ENCODE data around the gene GAD2.
A peak's percentile ranks its signal among the peaks of the same experiment; 100 is the strongest.
"Not testable (repeated sequence)": the region's sequence is repeated elsewhere in the genome, so short reads cannot be mapped to it uniquely, and the experiment has no call there.

GAD2 gene

GRCh38 chr10:26314265-26315013 is 97.9 kb downstream of the GAD2 start:
- no peak for DNase-seq (ENCODE audit: low read depth in 2 of 3, low spot score in 1 of 3)

DNA sequence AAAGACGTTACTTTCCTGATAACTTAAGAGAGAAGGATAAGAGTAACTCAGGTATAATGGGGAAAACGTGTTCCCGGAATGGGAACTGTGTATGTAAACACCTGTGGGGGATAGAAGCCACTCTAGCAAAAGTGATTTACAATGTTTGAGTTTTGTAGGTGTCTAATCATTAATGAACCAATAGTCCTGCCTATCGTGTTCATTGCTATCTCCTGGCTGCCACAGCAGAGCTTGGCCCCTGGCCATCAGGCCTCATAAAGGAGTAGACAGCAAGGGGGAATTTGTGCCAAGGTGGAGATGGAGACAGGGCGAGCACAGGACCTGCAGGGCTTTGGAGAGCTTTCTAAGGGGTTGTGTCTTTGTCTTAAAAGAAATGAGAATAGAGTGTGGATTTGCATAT is 102.1 kb downstream of the GAD2 start:
- DNase-seq (ENCODE audit: low read depth in 2 of 3, low spot score in 1 of 3): no peak

GRCh38 chr10:26323219-26323618 is 106.6 kb downstream of the GAD2 start:
- DNase-seq (ENCODE audit: low read depth in 2 of 3, low spot score in 1 of 3): no peak

DNA sequence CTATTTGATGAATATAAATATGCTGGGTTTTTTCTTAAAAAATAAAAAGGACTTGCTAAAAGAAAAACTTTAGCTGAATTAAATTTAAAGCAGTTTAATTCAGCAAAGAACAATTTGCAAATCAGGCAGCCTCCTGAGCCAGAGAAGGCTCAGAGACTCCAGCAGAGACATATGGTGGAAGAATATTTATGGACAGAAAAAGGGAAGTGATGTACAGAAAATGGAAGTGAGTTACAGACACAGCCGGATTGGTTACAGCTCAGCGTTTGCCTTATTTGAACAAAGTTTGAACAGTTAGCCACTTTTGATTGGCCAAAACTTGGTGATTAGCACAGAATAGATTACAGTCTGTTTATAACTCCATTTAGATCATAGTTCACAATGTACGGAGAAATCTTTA is 110.3 kb downstream of the GAD2 start:
- DNase-seq (ENCODE audit: low read depth in 2 of 3, low spot score in 1 of 3): no peak

DNA sequence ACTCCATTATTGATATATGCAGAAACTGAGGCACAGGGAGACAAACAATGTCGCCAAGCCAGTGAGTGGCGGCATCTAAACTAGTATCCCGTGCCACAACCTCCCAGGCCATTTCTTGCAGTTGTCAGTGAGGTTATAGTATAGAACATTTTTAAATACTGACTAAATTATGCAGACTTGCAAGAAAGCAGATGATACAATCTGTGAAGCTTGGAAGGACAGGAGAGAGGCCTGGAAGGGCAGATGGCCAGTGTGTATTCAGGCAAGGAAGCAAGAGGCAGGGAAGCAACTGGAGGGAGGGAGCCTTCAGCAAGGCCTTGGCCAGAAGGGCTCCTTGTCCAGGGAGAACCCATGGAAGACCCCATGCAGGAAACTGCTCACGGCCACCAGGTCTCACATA is 111.2 kb downstream of the GAD2 start:
- DNase-seq (ENCODE audit: low read depth in 2 of 3, low spot score in 1 of 3): no peak

DNA sequence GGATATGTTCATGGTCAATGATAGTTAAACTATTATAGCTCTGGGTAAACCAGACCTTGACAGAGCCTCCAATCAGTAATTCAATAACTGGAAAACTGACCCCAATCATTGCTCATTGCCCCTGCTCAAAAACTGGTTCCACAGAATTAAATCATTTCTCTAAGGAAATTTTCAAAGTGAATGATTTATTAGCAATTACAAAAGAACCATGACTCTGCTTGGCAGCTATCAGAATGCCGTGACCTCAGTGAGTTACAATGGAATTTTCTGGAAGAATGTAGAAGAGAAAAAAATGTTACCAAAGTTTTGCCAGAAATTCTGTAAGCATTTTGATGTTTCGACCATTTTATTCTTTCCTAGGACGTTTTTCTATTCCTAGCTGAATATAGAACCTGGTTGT is 114.8 kb downstream of the GAD2 start:
- DNase-seq (ENCODE audit: low read depth in 2 of 3, low spot score in 1 of 3): no peak

GRCh38 chr10:26334232-26334931 is 117.8 kb downstream of the GAD2 start:
- DNase-seq (ENCODE audit: low read depth in 2 of 3, low spot score in 1 of 3): no peak

DNA sequence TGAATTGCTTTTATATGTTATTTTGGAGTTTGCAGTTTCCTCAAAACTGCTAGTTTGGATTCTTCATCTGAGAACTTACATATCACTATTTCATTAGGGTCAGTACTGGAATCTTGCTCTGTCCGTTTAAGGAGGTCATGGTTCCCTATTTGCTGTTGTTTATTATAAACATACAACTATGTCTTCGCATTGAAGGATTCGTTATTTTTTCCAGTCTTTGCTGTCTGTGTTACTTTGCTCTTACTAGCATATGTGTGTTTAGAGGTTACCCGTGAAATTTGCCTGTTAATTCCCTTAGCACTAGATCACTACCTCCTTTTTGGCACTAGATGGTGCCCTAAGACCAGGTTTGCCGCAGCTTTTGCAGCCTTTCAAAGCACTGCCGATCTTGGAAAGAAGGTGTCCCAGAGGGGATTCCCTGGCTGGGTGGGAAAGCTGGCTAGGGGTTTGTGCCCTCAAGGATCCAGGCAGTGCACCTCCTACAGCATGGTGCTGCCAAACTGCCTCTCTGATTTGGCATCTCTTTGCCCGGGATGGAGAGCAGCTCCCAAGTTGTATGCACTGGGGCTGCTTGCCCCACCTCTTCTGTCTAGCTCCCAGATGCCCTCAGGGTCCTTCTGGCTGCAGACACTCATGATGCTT is 118.5 kb downstream of the GAD2 start:
- DNase-seq (ENCODE audit: low read depth in 2 of 3, low spot score in 1 of 3): peak; percentile 26 to 57 (median 37)

DNA sequence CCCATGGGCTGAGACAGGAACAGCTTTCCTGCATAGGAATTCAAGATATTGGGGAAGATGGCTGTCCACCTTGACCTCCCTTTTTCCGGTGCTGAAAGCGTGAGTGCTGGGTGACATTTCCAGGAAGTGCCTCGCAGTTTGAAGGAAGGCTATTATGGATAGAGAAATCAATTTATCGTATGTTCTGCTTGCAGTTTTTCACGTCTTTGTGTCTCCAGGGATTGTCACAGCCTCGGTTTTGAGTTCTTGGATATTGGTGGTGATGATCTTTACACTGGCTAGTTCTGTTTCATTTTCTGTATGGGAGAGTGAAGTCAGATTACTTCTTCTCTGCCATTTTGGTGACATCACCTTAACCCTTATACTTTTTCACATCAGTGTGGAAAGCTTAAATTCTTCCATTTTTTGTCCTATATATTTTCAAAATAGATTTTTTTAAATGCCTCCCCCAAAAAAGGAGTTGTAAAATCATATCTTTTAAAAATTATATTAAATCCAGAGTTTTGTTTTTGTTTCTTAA is 119.1 kb downstream of the GAD2 start:
- no peak for DNase-seq (ENCODE audit: low read depth in 2 of 3, low spot score in 1 of 3)

GRCh38 chr10:26336979-26337378 is 120.4 kb downstream of the GAD2 start:
- no peak for DNase-seq (ENCODE audit: low read depth in 2 of 3, low spot score in 1 of 3)

DNA sequence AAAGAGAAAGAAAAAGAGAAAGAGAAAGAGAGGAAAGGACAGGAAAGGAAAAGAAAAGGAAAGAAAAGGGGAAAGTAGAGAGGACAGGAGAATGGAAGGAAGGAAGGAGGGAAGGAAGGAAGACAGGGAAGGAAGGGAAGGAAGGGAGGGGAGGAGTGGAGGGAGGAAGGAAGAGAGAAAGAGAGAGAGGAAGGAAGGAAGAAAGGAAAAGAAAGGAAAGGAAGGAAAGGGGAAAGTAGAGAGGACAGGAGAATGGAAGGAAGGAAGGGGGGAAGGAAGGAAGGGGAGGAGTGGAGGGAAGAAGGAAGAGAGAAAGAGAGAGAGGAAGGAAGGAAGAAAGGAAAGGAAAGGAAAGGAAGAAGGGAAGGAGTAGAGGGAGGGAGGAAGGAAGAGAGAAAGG is 125.1 kb downstream of the GAD2 start:
- no peak for DNase-seq (ENCODE audit: low read depth in 2 of 3, low spot score in 1 of 3)

DNA sequence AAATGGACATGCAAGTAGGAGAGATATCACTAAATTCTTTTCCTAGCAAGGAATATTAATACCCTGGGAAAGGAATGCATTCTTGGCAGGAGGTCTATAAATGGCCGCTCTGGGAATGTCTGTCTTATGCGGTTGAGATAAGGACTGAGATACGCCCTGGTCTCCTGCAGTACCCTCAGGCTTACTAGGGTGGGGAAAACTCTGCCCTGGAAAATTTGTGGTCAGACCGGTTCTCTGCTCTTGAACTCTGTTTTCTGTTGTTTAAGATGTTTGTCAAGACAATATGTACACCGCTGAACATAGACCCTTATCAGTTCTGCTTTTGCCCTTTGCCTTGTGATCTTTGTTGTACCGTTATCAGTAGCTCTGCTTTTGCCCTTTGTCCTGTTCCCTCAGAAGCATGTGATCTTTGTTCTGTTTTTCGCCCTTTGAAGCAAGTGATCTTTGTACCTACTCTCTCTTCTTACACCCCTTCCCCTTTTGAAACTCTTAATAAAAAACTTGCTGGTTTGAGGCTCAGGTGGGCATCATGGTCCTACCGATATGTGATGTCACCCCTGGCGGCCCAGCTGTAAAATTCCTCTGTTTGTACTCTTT is 132.3 kb downstream of the GAD2 start:
- DNase-seq (ENCODE audit: low read depth in 2 of 3, low spot score in 1 of 3): not testable (repeated sequence)

Measured in stimulated activated CD4-positive, alpha-beta T cell treated with anti-CD3 and anti-CD28 coated beads, Interleukin-12 subunit alpha, Interleukin-12 subunit beta, amount 100 ng/mL, for 48 hours (primary cell).